Body of pancreas (tissue), 4 donors: ENCODE measurements around the gene COQ10A.

Source experiments
- CTCF ChIP-seq, 7 experiments: fragments of 450-650 bp in 4 of 7; fragments of 200-600 bp in 3 of 7; sonication (generic) in 3 of 7; IDR thresholded peaks; one replicate each; pipeline ENCODE4 v1.5.1; 2016 to 2019; ENCODE audit warnings: antibody characterized with exemption in 7 of 7
- POLR2A ChIP-seq, 3 donors: fragments of 450-650 bp; IDR thresholded peaks; one replicate each; pipeline ENCODE4 v1.6.1; 2016; ENCODE audit warnings: antibody characterized with exemption in 3 of 3, mild to moderate bottlenecking in 2 of 3

GRCh38 chr12:56258820-56259183, 7.9 kb upstream of the COQ10A start:
- no peak for TF ChIP-seq CTCF (IDR thresholded peaks at IDR 0.05)
- TF ChIP-seq POLR2A (IDR thresholded peaks at IDR 0.05): no peak
